Brain microvascular endothelial cell (primary cell): ENCODE data around the gene CTPS1.

ENCODE experiments used
- DNase-seq: peaks from one replicate; pipeline ENCODE4 v3.0.0-alpha.2; 2020
- H3K27ac ChIP-seq: fragments of 250-450 bp; sonication (Bioruptor Pico); 2 replicates; pipeline ENCODE4 v1.5.1; 2020; ENCODE audit warnings: mild to moderate bottlenecking, moderate library complexity
- H3K27me3 ChIP-seq: fragments of 250-450 bp; sonication (Bioruptor Pico); replicated peaks from 2 replicates; pipeline ENCODE4 v1.5.1; 2020; ENCODE audit warnings: mild to moderate bottlenecking
- H3K36me3 ChIP-seq: fragments of 250-450 bp; sonication (Bioruptor Pico); replicated peaks from 2 replicates; pipeline ENCODE4 v1.5.1; 2020; ENCODE audit warnings: mild to moderate bottlenecking
- H3K4me3 ChIP-seq: 2 replicates; pipeline ENCODE4 v1.5.1; 2011; ENCODE audit warnings: low read depth, mild to moderate bottlenecking, control low read depth, low read length, moderate library complexity
- CTCF ChIP-seq: IDR thresholded peaks from 2 replicates; pipeline ENCODE4 v1.5.1; 2011; ENCODE audit warnings: low read depth, mild to moderate bottlenecking, moderate library complexity, low read length, control low read depth, inconsistent platforms; ENCODE audit errors: missing control alignments
- in situ Hi-C: cut with HindIII; loops from 2 replicates; pipeline ENCODE4 v1.10.0; 2017; ENCODE audit warnings: low sequenced_read_pairs, low pct_ligation_motif_present

The CTPS1 gene

GRCh38 chr1:40955266-40955665, 24.2 kb upstream of the CTPS1 start:
- no peak for TF ChIP-seq CTCF
- no peaks in the 10 kb centered on the region for H3K27me3 ChIP-seq
- DNase-seq = peak; percentile 18
- H3K36me3 ChIP-seq = no peaks in the 10 kb centered on the region
- H3K4me3 ChIP-seq = no peak overlapping the region
- peak overlapping the region; percentile 7 for H3K27ac ChIP-seq
- in situ Hi-C loops = no loop called here

GRCh38 chr1:40956407-40956806, 23.1 kb upstream of the CTPS1 start:
- Histone ChIP-seq H3K27ac (no peak overlapping the region), H3K36me3 (no peaks in the 10 kb centered on the region), H3K27me3 (no peaks in the 10 kb centered on the region), H3K4me3 (no peak overlapping the region)
- no peak for DNase-seq
- TF ChIP-seq CTCF = no peak
- in situ Hi-C loops = no loop called here

GRCh38 chr1:40958210-40958609, 21.3 kb upstream of the CTPS1 start:
- in situ Hi-C loops = no loop called here
- H3K27me3 ChIP-seq = no peaks in the 10 kb centered on the region

GRCh38 chr1:40965531-40965930, 14.0 kb upstream of the CTPS1 start:
- no peak overlapping the region for H3K27ac ChIP-seq
- H3K4me3 ChIP-seq = no peak overlapping the region
- no peak for DNase-seq
- TF ChIP-seq CTCF = no peak
- no peaks in the 10 kb centered on the region for H3K36me3 ChIP-seq
- H3K27me3 ChIP-seq = no peaks in the 10 kb centered on the region
- in situ Hi-C loops = no loop called here

More at GRCh38 chr1:40958210-40958609, 21.3 kb upstream of the CTPS1 start:
- no peak for DNase-seq
- no peaks in the 10 kb centered on the region for H3K36me3 ChIP-seq
- no peak for TF ChIP-seq CTCF
- H3K4me3 ChIP-seq = no peak overlapping the region
- no peak overlapping the region for H3K27ac ChIP-seq

- DNase-seq = no peak
- no peak for TF ChIP-seq CTCF
- Histone ChIP-seq H3K27me3 (no peaks in the 10 kb centered on the region), H3K36me3 (no peaks in the 10 kb centered on the region), H3K4me3 (no peak overlapping the region), H3K27ac (no peak overlapping the region)
- in situ Hi-C loops = no loop called here
Measured at GRCh38 chr1:40966417-40966816, 13.1 kb upstream of the CTPS1 start.

GRCh38 chr1:40969445-40969844, 10.1 kb upstream of the CTPS1 start:
- Histone ChIP-seq H3K4me3 (no peak overlapping the region), H3K27me3 (no peaks in the 10 kb centered on the region), H3K36me3 (no peaks in the 10 kb centered on the region), H3K27ac (no peak overlapping the region)
- in situ Hi-C loops = no loop called here
- no peak for TF ChIP-seq CTCF
- DNase-seq = no peak
